Activated CD4-positive, alpha-beta T cell treated with anti-CD3 and anti-CD28 coated beads, Interleukin-2, amount 10 ng/mL, durations not matched to agents 7 days and 5 days (primary cell): ENCODE results near the gene IDUA. TPM values are rescaled to one million over a fixed set of nuclear protein-coding genes. Genes with fewer than 3 reads are reported as not detected.

Source experiments
- CTCF ChIA-PET: fragments of 350-600 bp; sonication (Branson Sonifier 250); formaldehyde crosslinking; loops from one replicate; lab custom pipeline; 2021; ENCODE audit warnings: antibody characterized with exemption; lab: Charles Lee
- POLR2A ChIA-PET: fragments of 350-600 bp; sonication (Branson Sonifier 250); formaldehyde crosslinking; loops from one replicate; lab custom pipeline; 2021; ENCODE audit warnings: antibody characterized with exemption; lab: Charles Lee
- DNase-seq: peaks from one replicate; pipeline ENCODE4 v3.0.0-alpha.2; 2020
- H3K27ac Mint-ChIP-seq: one replicate; pipeline ENCODE4 v1.8.0; 2021; ENCODE audit warnings: mild to moderate bottlenecking, moderate library complexity, mixed read lengths
- H3K27me3 Mint-ChIP-seq: one replicate; pipeline ENCODE4 v1.8.0; 2021; ENCODE audit warnings: mixed read lengths
- H3K36me3 Mint-ChIP-seq: one replicate; pipeline ENCODE4 v1.8.0; 2021; ENCODE audit warnings: low read depth, mixed read lengths
- H3K4me1 Mint-ChIP-seq: one replicate; pipeline ENCODE4 v1.8.0; 2021; ENCODE audit warnings: mixed read lengths
- H3K4me3 Mint-ChIP-seq: one replicate; pipeline ENCODE4 v1.8.0; 2021; ENCODE audit warnings: mild to moderate bottlenecking, moderate library complexity, mixed read lengths
- H3K9me3 Mint-ChIP-seq: one replicate; pipeline ENCODE4 v1.8.0; 2021; ENCODE audit warnings: mixed read lengths
- total RNA-seq, 2 experiments: library from RNA; stranded (reverse); gene quantifications; one replicate each; pipeline ENCODE4 v1.2.3, GENCODE V29; 2021

The IDUA gene
- total RNA-seq, 2 experiments from 2014 or later = 35.0 to 43.3 TPM

- DNase-seq = no peak
- no peaks in the 10 kb centered on the region for H3K9me3 Mint-ChIP-seq
- peaks cover 5% of the 10 kb centered on the region for H3K4me1 Mint-ChIP-seq
- no peak overlapping the region for H3K27ac Mint-ChIP-seq
- no peaks in the 10 kb centered on the region for H3K27me3 Mint-ChIP-seq
- ChIA-PET CTCF (no interaction called here), POLR2A (no interaction called here)
- no peak overlapping the region for H3K4me3 Mint-ChIP-seq
- no peaks in the 10 kb centered on the region for H3K36me3 Mint-ChIP-seq
Observed at GRCh38 chr4:1019320-1019719, 32.5 kb downstream of the IDUA start.

DNA sequence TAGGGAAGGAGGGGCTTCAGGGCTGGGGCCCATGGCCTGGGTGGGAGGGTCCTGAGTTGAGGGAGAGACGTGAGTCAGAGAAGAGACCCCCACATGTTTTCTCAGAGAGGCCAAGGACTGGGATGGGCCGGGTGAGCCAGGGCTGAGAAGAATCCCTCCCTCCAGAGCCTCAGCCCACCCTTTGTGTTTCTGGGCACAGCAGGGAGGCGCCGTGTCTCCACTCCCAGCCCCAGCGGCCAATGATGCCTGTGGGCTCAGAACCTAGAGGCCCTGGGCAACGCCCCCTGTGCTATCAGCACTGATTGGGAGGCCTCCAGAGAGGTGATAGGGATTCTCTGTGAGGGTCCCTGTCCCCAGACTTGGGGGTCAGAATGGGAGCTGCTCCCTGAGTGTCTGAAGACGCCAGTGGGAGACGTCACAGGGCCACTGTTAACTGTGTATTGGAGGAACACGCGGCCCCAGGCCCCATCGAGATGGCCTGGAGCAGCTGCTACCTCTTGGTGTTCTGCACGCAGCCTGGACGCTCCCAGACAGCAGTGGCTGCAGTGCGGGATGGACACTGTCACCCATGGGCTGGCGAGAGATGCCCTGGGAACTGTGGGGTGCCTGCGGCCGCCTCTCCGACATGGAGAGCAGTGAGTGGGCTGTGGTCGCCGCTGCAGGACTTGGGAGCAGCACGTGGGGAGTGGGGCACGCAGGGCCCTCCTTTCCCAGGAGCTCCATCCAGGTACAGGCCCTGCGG, 33.1 kb downstream of the IDUA start:
- Mint-ChIP-seq H3K27me3 (no peaks in the 10 kb centered on the region), H3K27ac (no peak overlapping the region), H3K36me3 (no peaks in the 10 kb centered on the region), H3K4me3 (no peak overlapping the region), H3K4me1 (peaks cover 5% of the 10 kb centered on the region), H3K9me3 (no peaks in the 10 kb centered on the region)
- CTCF ChIA-PET = no interaction called here
- POLR2A ChIA-PET = no interaction called here
- DNase-seq = no peak

GRCh38 chr4:1021386-1022050, 34.7 kb downstream of the IDUA start:
- Mint-ChIP-seq H3K27me3 (no peaks in the 10 kb centered on the region), H3K27ac (no peak overlapping the region), H3K9me3 (no peaks in the 10 kb centered on the region), H3K36me3 (peaks cover 3% of the 10 kb centered on the region), H3K4me3 (no peak overlapping the region), H3K4me1 (peaks cover 12% of the 10 kb centered on the region)
- ChIA-PET CTCF (no interaction called here), POLR2A (no interaction called here)
- no peak for DNase-seq

GRCh38 chr4:1022051-1022738, 35.4 kb downstream of the IDUA start:
- Mint-ChIP-seq H3K9me3 (no peaks in the 10 kb centered on the region), H3K27ac (no peak overlapping the region), H3K4me3 (no peak overlapping the region), H3K27me3 (no peaks in the 10 kb centered on the region), H3K36me3 (peaks cover 3% of the 10 kb centered on the region), H3K4me1 (peaks cover 12% of the 10 kb centered on the region)
- POLR2A ChIA-PET = no interaction called here
- no peak for DNase-seq
- CTCF ChIA-PET = no interaction called here

GRCh38 chr4:1022739-1023066, 35.9 kb downstream of the IDUA start:
- Mint-ChIP-seq H3K36me3 (peaks cover 3% of the 10 kb centered on the region), H3K9me3 (no peaks in the 10 kb centered on the region), H3K27ac (no peak overlapping the region), H3K4me1 (peaks cover 12% of the 10 kb centered on the region), H3K27me3 (no peaks in the 10 kb centered on the region), H3K4me3 (no peak overlapping the region)
- no peak for DNase-seq
- CTCF ChIA-PET = no interaction called here
- POLR2A ChIA-PET = no interaction called here

DNA sequence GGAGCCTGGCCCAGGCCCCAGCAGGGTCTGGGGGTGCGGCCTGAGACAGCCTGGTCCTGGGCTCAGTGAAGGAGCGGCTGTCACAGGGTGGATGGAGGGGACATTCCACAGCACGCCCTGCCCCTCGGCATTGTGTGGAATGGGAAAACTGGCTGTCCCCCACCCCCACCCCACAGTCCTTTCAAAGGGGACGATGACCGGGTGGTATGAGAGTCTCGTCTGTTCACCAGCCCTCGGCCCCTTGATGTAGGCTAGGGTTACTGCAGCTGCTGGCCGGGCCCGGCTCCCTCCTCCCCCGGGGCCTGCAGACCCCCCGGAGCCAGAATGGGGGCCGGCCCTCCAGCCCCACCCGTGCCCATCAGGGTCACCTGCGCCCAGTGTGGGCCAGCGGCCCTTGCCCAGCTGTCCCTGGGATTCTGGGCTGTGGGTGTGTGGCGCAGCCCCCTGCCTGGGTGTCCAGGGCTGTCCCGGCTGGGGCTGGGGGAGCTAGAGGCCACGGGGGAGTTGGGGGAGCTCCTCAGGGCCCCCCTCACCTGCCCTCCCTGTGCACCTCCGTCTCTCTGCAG, 36.3 kb downstream of the IDUA start:
- Mint-ChIP-seq H3K27me3 (no peaks in the 10 kb centered on the region), H3K9me3 (no peaks in the 10 kb centered on the region), H3K36me3 (peaks cover 3% of the 10 kb centered on the region), H3K4me1 (peaks cover 12% of the 10 kb centered on the region), H3K27ac (no peak overlapping the region), H3K4me3 (no peak overlapping the region)
- CTCF ChIA-PET = no interaction called here
- POLR2A ChIA-PET = no interaction called here
- DNase-seq = no peak

DNA sequence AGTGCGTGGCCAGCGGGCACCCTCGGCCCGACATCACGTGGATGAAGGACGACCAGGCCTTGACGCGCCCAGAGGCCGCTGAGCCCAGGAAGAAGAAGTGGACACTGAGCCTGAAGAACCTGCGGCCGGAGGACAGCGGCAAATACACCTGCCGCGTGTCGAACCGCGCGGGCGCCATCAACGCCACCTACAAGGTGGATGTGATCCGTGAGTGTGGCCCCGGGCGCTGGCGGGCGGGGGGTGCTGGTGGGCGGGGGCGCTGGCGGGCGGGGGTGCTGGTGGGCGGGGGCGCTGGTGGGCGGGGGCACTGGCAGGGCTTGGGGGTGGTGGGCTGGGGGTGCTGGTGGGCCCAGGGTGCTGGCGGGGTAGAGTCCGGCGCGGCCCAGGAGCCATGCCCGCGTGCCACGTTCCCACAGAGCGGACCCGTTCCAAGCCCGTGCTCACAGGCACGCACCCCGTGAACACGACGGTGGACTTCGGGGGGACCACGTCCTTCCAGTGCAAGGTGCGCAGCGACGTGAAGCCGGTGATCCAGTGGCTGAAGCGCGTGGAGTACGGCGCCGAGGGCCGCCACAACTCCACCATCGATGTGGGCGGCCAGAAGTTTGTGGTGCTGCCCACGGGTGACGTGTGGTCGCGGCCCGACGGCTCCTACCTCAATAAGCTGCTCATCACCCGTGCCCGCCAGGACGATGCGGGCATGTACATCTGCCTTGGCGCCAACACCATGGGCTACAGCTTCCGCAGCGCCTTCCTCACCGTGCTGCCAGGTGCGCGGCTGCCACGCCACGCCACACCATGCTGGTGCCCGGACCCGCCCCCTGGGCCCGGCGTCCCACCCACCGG, 37.3 kb downstream of the IDUA start:
- no peak overlapping the region for H3K27ac Mint-ChIP-seq
- H3K27me3 Mint-ChIP-seq = no peaks in the 10 kb centered on the region
- CTCF ChIA-PET = no interaction called here
- POLR2A ChIA-PET = no interaction called here
- H3K4me1 Mint-ChIP-seq = peaks cover 12% of the 10 kb centered on the region
- H3K4me3 Mint-ChIP-seq = no peak overlapping the region
- H3K9me3 Mint-ChIP-seq = no peaks in the 10 kb centered on the region
- DNase-seq = no peak
- H3K36me3 Mint-ChIP-seq = peaks cover 3% of the 10 kb centered on the region

GRCh38 chr4:1024882-1025545, 38.2 kb downstream of the IDUA start:
- no peaks in the 10 kb centered on the region for H3K9me3 Mint-ChIP-seq
- H3K27me3 Mint-ChIP-seq = no peaks in the 10 kb centered on the region
- H3K27ac Mint-ChIP-seq = no peak overlapping the region
- ChIA-PET CTCF (no interaction called here), POLR2A (no interaction called here)
- H3K4me3 Mint-ChIP-seq = no peak overlapping the region
- peaks cover 3% of the 10 kb centered on the region for H3K36me3 Mint-ChIP-seq
- no peak for DNase-seq
- peaks cover 10% of the 10 kb centered on the region for H3K4me1 Mint-ChIP-seq

- Mint-ChIP-seq H3K36me3 (peaks cover 3% of the 10 kb centered on the region), H3K9me3 (no peaks in the 10 kb centered on the region), H3K4me1 (peaks cover 8% of the 10 kb centered on the region), H3K4me3 (no peak overlapping the region), H3K27ac (no peak overlapping the region), H3K27me3 (no peaks in the 10 kb centered on the region)
- CTCF ChIA-PET = no interaction called here
- POLR2A ChIA-PET = no interaction called here
- DNase-seq = peak; percentile 32
Observed at GRCh38 chr4:1026115-1026514, 39.3 kb downstream of the IDUA start.

- H3K9me3 Mint-ChIP-seq = no peaks in the 10 kb centered on the region
- H3K27me3 Mint-ChIP-seq = no peaks in the 10 kb centered on the region
- POLR2A ChIA-PET = no interaction called here
- no peak overlapping the region for H3K4me3 Mint-ChIP-seq
- peaks cover 8% of the 10 kb centered on the region for H3K4me1 Mint-ChIP-seq
- DNase-seq = no peak
- peaks cover 3% of the 10 kb centered on the region for H3K36me3 Mint-ChIP-seq
- CTCF ChIA-PET = no interaction called here
- no peak overlapping the region for H3K27ac Mint-ChIP-seq
Observed at GRCh38 chr4:1027219-1027914, 40.5 kb downstream of the IDUA start.

DNA sequence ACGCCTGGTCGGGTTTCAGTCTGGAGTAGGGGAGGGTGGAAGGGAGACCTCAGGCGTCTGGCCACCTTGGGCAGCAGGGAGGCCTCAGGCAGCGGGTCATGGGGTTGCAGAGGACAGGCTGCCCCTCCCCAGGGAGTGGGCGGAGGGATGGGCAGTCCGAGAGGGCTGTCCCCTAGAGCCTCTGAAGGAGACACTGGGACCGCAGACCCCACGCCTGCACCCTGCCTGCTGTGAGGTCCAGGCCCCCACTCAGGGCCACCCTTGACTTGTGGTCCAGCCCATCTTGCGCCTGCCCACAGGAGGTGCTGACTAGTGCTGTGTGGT, 41.0 kb downstream of the IDUA start:
- no peak for DNase-seq
- POLR2A ChIA-PET = no interaction called here
- peaks cover 8% of the 10 kb centered on the region for H3K4me1 Mint-ChIP-seq
- CTCF ChIA-PET = no interaction called here
- H3K36me3 Mint-ChIP-seq = peaks cover 3% of the 10 kb centered on the region
- H3K9me3 Mint-ChIP-seq = no peaks in the 10 kb centered on the region
- H3K27me3 Mint-ChIP-seq = no peaks in the 10 kb centered on the region
- H3K27ac Mint-ChIP-seq = no peak overlapping the region
- no peak overlapping the region for H3K4me3 Mint-ChIP-seq
